Aorta (tissue), 5 donors: ENCODE data around the gene SPATA20. TPM values are rescaled to one million over a fixed set of nuclear protein-coding genes. Genes with fewer than 3 reads are reported as not detected.

ENCODE experiments used
- ATAC-seq: fragments of 200-7000 bp; cut with Tn5 transposase; one replicate; pipeline ENCODE4 v1.9.1; 2022; ENCODE audit warnings: moderate library complexity; ENCODE audit not compliant: low FRiP score
- DNase-seq, 2 donors: peaks; one replicate each; pipeline ENCODE4 v3.0.0-alpha.2; 2020
- H3K27ac ChIP-seq, 2 donors: one replicate each; pipeline ENCODE4 v1.5.1; 2013; ENCODE audit warnings: low read length in 2 of 2, mild to moderate bottlenecking in 2 of 2, moderate library complexity in 2 of 2, control low read depth in 1 of 2, inconsistent platforms in 1 of 2, low read depth in 1 of 2
- H3K27me3 ChIP-seq, 2 donors: one replicate each; pipeline ENCODE4 v1.6.1; 2013; ENCODE audit warnings: control low read depth in 1 of 2, low read length in 1 of 2, mild to moderate bottlenecking in 1 of 2, moderate library complexity in 1 of 2; ENCODE audit not compliant: insufficient read depth in 2 of 2, control insufficient read depth in 1 of 2
- H3K36me3 ChIP-seq, 2 donors: one replicate each; pipeline ENCODE4 v1.6.1; 2013; ENCODE audit warnings: control low read depth in 1 of 2, low read length in 1 of 2, mild to moderate bottlenecking in 1 of 2; ENCODE audit not compliant: insufficient read depth in 2 of 2, control insufficient read depth in 1 of 2
- H3K4me1 ChIP-seq, 2 donors: one replicate each; pipeline ENCODE4 v1.6.1; 2013; ENCODE audit warnings: low read length in 2 of 2, control low read depth in 1 of 2, mild to moderate bottlenecking in 1 of 2, moderate library complexity in 1 of 2; ENCODE audit not compliant: insufficient read depth in 2 of 2, control insufficient read depth in 1 of 2
- H3K4me3 ChIP-seq, 2 donors: one replicate each; pipeline ENCODE4 v1.5.1; 2013; ENCODE audit warnings: low read length in 2 of 2, control low read depth in 1 of 2, mild to moderate bottlenecking in 1 of 2
- H3K9me3 ChIP-seq: one replicate; pipeline ENCODE4 v1.6.1; 2013; ENCODE audit warnings: mild to moderate bottlenecking, low read length; ENCODE audit not compliant: control insufficient read depth
- WGBS, 2 donors: extraction: QIAGEN DNeasy Blood & Tissue Kit; methylation state at CpG; one replicate each; pipeline ENCODE4 v1.1.7; 2013; 5-methylcytosine and 5-hydroxymethylcytosine counted together
- intact Hi-C, 2 donors: fragments of 100-400 bp; cut with DNase I; formaldehyde crosslinking; loops; one replicate each; pipeline versions ENCODE4 v1.14.2 to v1.15.0; 2022
- polyA plus RNA-seq, 2 donors: library from polyadenylated mRNA; stranded (reverse); fragments of 200-250 nt; gene quantifications; one replicate each; pipeline ENCODE4 v1.2.3, GENCODE V29; 2013
- total RNA-seq, 2 donors: library from RNA; stranded (reverse); fragmentation: NEBNext Ultra II Directional; extraction: Animal tissue kit (Norgen Biotek cat#: 25700); gene quantifications; one replicate each; pipeline ENCODE4 v1.2.1, GENCODE V29; 2021
- donor health status: healthy with polysubstance abuse.
- donor health status: Bipolar disorder and iron deficiency.
- donor health status: DM: no; HTN: no; CAD: no.
- donor health status: DM: no; HTN: no; CAD: no.
- donor health status: DM: yes; HTN: yes; CAD: no.

Gene SPATA20
- total and polyA plus RNA-seq, 4 donors, result 16.7 to 64.0 (median 34.8) TPM

DNA sequence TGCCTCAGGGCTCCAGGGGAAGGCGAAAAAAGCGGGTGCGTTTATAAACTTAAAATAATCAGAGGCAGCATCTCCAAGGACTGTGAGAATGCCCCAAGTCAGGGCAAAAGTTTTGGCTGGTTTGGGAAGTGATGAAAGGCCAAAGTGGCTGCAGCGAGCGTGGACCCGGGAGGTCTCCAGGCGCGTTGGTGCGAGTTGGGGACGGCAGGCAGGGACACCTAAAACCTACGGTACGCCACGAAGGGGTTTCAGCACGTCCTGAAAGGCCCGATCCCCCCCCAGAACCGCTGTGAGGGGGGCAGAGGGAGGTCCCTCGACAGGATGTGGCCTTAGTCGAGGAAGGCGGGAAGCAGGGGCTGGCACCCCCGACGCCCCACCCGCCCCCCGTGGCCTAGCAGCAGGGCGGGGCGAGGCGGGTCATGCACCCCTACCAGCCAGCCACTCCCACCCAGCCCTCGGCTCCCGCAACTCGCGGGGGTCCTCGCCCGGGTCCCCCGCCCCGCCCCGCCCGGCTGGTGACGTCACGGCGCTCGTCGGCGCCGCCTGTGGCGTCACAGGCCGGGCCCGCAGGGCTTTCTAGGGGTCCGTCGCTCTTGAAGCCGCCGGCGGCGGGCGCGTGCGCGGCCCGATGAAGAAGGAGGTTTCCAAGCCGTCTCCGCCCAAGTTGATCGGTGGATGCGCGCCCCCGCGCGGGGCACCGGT is 39.0 kb upstream of the SPATA20 start, which contains the start of gene MYCBPAP:
TSS of gene MYCBPAP (plus strand) at position 569 of the 702 bp plus-strand sequence. CDS start 236 bp downstream, outside the sequence.
- Histone ChIP-seq H3K36me3 (no peaks in the 10 kb centered on the region), H3K27me3 (no peaks in the 10 kb centered on the region), H3K4me3 (peak within 1 kb of the TSS; percentile 35 to 63), H3K9me3 (no peaks in the 10 kb centered on the region), H3K27ac (no peak within 1 kb of the TSS), H3K4me1 (no peaks in the 10 kb centered on the region)
- peak; percentile 91 to 96 for DNase-seq
- peak; percentile 92 for ATAC-seq
- 3 to 4% methylated on average over 42 to 66 of the region's 66 CpGs for WGBS, 2 donors
- intact Hi-C loops, result no loop called here

DNA sequence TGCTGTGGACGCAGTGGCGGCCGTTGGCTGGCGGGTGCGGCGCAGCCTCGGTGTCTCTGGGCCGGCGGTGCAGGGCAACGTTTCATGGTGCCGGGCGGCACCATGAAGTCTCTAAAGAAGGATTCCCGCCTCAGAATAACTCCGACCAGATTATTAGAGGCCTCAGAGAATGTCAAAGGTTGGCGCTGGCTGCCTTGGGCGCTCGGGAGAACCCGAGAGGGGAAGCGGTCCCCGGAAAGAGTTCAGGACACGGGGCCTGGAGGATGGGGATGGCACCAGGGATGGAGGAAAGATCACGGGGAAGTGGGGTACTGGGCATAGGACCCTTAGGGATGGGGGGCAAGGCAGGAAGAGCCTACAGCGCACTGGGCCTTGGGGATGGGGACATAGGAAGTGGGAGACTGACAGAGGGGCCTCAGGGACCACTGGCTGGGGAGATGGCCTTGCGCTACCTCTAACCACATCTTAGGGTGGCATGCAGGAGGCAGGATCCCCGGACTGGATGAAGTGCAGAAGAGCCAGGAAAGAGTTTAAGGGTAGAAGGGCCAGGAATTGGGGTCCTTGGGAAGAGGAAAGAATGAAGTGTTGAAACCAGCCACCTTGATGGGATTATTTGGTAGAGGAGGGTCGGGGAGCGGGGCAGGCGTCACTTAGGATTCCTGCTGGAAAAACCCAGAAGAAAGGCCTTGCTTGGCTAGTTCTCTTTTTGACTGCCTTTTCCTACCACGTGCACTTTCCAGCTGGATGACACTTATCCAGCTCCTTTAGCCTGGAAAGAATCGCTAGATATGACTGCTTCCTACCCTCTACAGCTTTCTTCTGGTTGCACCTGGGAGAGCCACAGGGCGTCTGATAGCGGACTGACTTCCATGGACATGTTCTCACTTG is 38.2 kb upstream of the SPATA20 start:
- intact Hi-C loops, result no loop called here
- Histone ChIP-seq H3K9me3 (no peaks in the 10 kb centered on the region), H3K4me1 (no peaks in the 10 kb centered on the region), H3K36me3 (no peaks in the 10 kb centered on the region), H3K27ac (no peak overlapping the region), H3K4me3 (peak overlapping the region in 1 of 2 donors; percentile 63), H3K27me3 (no peaks in the 10 kb centered on the region)
- WGBS, 2 donors, result 31% methylated on average over 32 of the region's 32 CpGs
- DNase-seq, result no peak
- no peak for ATAC-seq

DNA sequence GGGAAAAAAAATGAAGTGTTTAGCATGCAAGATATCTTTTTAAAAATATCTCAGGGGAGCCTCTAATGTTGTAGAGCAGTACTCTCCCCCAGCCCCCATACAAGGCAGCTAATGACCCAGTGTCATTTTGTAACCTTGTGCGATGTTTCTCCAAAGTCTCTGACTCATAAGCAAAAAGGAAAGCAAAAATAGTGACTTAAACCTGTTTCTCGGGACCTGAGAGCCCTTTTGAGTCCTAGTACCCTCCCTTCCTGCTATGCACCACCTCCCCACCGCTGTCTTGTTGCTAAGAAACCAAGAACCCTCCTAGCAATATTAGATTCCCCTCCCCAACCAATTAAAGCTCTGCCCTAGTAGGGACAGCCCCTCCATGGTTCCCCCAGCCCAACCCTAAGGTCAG is 35.9 kb upstream of the SPATA20 start:
- no peak overlapping the region for H3K4me3 ChIP-seq
- no peaks in the 10 kb centered on the region for H3K27me3 ChIP-seq
- H3K36me3 ChIP-seq, result no peaks in the 10 kb centered on the region
- no peak for DNase-seq
- H3K9me3 ChIP-seq, result no peaks in the 10 kb centered on the region
- no peaks in the 10 kb centered on the region for H3K4me1 ChIP-seq
- ATAC-seq, result no peak
- WGBS, 2 donors, result 33 to 42% methylated on average over 3 of the region's 3 CpGs
- H3K27ac ChIP-seq, result no peak overlapping the region
- intact Hi-C loops, result no loop called here

DNA sequence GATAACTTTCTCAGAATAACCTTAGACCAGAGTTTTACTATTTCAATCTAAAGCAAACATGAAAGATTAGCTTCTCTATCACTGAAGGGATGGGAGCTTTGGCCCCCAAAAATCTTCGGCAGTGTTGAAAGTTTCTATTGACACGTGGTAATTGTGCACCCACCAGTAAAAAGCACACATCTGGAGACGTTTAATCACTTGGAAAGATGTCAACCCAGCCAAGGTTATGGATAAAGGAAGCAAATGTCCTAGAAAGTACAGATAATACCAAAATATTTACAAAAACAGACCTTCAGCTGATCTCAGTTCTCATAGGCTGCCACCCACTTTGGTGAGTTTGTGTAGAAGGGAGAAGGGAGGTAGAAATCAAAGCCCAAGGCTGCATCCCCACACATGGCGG is 33.5 kb upstream of the SPATA20 start:
- H3K4me1 ChIP-seq, result no peaks in the 10 kb centered on the region
- WGBS, 2 donors, result 74 to 78% methylated on average over 4 of the region's 4 CpGs
- no peak for DNase-seq

DNA sequence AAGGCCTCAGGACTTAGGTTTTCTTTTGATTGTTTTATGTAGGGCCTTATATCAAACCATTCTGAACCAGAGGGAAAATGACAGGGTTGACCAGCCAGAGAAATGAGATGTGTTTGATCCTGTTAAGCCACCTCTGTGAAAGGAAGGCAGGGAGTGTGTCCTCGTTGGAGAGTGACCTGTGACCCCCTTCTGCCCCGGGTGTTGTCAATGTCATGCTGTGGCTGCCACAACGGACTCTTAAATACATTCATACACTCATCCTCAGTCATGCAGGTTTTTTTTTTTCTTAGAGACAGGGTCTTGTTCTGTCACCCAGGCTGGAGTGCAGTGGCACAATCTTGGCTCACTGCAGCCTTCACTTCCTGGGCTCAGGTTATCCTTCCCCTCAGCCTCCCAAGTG is 32.6 kb upstream of the SPATA20 start:
- intact Hi-C loops, result no loop called here
- no peak for ATAC-seq
- Histone ChIP-seq H3K9me3 (no peaks in the 10 kb centered on the region), H3K36me3 (no peaks in the 10 kb centered on the region), H3K27ac (no peak overlapping the region), H3K27me3 (no peaks in the 10 kb centered on the region), H3K4me1 (no peaks in the 10 kb centered on the region), H3K4me3 (no peak overlapping the region)
- no peak for DNase-seq
- WGBS, 2 donors, result 69 to 76% methylated on average over 3 of the region's 3 CpGs

More for the DNA sequence above, 33.5 kb upstream of the SPATA20 start:
- Histone ChIP-seq H3K9me3 (no peaks in the 10 kb centered on the region), H3K27ac (no peak overlapping the region), H3K4me3 (no peak overlapping the region), H3K36me3 (no peaks in the 10 kb centered on the region), H3K27me3 (no peaks in the 10 kb centered on the region)
- intact Hi-C loops, result no loop called here
- ATAC-seq, result no peak

DNA sequence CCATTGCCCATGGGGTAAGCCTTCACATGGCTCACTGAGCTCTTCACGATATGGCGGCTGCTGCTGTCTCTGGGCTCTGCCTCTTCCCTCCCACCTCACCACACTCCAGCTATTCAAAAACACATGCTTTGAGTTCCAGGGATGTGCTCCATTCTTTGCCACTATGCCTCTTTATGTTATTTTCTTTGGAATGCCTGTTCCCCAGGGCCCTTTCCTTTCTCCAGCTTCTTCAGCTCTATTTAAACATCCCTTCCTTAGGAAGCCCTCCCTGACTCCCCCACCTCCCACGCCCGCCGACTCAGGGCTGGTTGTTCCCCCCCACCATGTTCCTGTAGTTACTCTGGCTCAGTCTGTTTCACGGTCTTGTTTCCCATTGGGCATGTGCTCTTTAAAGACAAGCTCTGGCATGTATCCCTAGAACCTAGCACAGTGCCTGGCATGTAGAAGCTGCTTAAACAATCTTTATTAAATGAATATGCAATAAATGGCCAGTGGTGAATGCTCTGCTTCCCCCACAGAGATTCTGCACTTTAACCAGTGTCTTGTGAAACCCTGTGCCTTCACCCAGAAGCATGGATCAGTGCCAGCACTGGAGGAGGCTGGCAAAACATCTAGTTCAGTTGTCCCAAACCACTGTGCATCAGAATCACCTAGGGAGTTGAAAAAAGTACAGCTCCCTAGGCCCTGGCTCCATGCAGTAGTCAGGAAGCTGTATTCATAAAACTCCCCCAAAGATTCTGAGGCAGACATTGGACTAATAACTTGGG is 31.9 kb upstream of the SPATA20 start:
- no peak overlapping the region for H3K4me3 ChIP-seq
- no peak for ATAC-seq
- H3K36me3 ChIP-seq, result no peaks in the 10 kb centered on the region
- no peaks in the 10 kb centered on the region for H3K4me1 ChIP-seq
- no peaks in the 10 kb centered on the region for H3K9me3 ChIP-seq
- no peak overlapping the region for H3K27ac ChIP-seq
- WGBS, 2 donors, result 67 to 70% methylated on average over 6 of the region's 6 CpGs
- no peaks in the 10 kb centered on the region for H3K27me3 ChIP-seq
- intact Hi-C loops, result no loop called here
- no peak for DNase-seq

DNA sequence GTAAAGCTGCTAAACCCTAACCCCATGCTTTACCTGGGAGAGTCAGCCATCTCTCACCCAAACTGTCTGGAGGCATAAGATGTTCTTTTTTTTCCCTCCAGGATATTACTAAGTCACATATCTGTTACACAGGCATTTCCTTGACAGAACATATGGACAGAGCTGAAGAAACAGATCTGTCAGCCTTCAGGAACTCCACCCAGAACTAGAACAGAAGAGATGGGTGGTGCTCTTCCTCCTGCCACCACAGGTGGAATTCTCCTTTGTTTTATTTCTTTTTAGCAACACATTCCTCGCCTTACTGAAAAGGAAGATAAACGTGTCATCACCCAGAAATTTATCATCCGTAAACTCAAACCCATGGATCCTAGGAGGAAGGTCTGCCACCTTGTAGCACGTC is 30.0 kb upstream of the SPATA20 start:
- H3K27ac ChIP-seq, result no peak overlapping the region
- H3K36me3 ChIP-seq, result no peaks in the 10 kb centered on the region
- intact Hi-C loops, result no loop called here
- H3K4me3 ChIP-seq, result no peak overlapping the region
- no peaks in the 10 kb centered on the region for H3K9me3 ChIP-seq
- ATAC-seq, result no peak
- DNase-seq, result no peak
- 91 to 93% methylated on average over 4 of the region's 4 CpGs for WGBS, 2 donors
- no peaks in the 10 kb centered on the region for H3K27me3 ChIP-seq
- H3K4me1 ChIP-seq, result no peaks in the 10 kb centered on the region

DNA sequence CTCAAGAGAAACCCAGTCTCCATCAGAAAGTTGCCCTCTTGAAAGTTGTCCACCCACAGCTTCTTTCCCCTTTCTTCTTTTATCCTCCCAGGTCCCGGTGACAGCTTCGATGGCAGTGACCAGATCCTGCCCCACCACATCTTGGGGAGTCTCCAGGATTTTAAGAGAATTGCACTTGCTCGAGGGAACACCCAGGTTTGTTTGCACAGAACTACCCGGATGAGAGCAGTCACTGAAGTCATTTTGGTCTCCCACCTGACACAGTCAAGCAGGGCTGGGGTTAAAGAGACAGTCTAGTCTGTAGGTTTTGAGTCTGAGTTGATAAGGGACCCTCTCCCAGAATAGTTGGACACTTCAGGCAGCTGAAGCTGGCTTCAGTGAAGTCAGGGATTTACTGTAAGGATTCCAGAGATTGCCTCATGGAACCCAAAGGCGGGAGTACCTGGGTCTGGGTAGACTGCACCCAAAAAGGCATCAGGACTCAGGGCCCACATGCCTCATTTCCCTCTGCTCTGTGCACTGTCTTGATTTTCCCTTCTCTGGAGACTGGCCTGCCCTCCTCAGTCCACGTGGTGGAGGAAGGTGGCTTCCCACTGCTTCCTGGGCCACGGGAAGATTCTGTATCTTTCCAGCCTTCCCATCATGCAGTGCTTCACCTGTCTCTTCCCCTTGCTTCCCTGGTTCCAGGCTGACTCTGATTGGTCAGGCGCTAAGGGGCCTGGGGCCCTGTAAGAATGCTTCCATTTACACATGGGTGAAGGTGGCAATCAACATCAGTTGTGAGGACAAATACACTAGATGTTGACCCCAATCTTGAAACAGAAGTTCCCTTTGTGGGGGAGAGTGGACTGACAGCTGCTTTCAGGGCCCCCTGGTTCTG is 29.2 kb upstream of the SPATA20 start:
- DNase-seq (no peak), ATAC-seq (no peak)
- Histone ChIP-seq H3K27ac (no peak overlapping the region), H3K9me3 (no peaks in the 10 kb centered on the region), H3K4me3 (no peak overlapping the region), H3K4me1 (no peaks in the 10 kb centered on the region), H3K36me3 (no peaks in the 10 kb centered on the region), H3K27me3 (no peaks in the 10 kb centered on the region)
- 80 to 83% methylated on average over 8 of the region's 8 CpGs for WGBS, 2 donors
- intact Hi-C loops, result no loop called here
